Astrocyte of the cerebellum (primary cell): ENCODE data around the gene POU4F1.

Experiments
- DNase-seq: peaks from one replicate; pipeline ENCODE4 v3.0.0-alpha.2; 2011; ENCODE audit warnings: low read depth
- H3K4me3 ChIP-seq: 2 replicates; pipeline ENCODE4 v1.5.1; 2011; ENCODE audit warnings: mild to moderate bottlenecking, low read depth, low read length, moderate library complexity
- in situ Hi-C: cut with HindIII; loops from 2 replicates; pipeline ENCODE4 v1.10.0; 2017; ENCODE audit warnings: low sequenced_read_pairs
- TF ChIP-seq, protein P1 (sequence below): IDR thresholded peaks from 2 replicates; pipeline ENCODE4 v1.5.1; 2012; ENCODE audit warnings: low read length, low read depth, moderate library complexity, mild to moderate bottlenecking; ENCODE audit errors: missing control alignments

POU4F1 gene

DNA sequence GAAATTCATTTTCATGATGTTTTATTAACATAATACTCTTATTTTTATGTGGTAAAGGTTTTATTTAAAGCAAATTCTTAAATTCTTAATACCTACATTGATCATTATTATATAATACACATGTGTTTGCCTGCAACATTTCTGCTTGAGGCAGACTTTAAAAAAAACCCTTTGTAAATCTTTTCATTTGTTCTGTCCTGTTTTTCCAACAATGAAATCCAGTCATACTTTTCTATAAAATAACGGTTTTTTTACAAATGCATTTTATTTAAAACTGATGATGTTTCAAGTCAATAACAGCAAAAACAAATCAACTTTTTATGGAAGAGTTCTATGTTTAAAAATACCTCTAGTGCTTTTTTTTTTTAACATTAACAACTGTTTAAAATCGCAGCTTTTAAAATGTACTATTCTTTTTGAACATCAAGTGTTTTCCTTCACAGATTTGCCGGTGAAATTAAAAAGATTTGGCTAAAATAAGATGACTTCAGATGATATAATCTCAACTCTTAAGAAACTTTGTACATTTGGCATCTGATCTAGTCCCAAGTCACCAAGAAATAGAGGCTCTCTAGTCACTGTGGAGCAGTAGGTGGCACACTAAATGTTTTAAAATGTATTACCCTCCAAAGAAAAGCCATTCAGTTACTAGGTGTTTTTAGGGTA, 5.1 kb downstream of the POU4F1 start:
- in situ Hi-C loops: no loop called here
- no peak overlapping the region for H3K4me3 ChIP-seq
- no peak for DNase-seq
- TF ChIP-seq, protein P1, sequence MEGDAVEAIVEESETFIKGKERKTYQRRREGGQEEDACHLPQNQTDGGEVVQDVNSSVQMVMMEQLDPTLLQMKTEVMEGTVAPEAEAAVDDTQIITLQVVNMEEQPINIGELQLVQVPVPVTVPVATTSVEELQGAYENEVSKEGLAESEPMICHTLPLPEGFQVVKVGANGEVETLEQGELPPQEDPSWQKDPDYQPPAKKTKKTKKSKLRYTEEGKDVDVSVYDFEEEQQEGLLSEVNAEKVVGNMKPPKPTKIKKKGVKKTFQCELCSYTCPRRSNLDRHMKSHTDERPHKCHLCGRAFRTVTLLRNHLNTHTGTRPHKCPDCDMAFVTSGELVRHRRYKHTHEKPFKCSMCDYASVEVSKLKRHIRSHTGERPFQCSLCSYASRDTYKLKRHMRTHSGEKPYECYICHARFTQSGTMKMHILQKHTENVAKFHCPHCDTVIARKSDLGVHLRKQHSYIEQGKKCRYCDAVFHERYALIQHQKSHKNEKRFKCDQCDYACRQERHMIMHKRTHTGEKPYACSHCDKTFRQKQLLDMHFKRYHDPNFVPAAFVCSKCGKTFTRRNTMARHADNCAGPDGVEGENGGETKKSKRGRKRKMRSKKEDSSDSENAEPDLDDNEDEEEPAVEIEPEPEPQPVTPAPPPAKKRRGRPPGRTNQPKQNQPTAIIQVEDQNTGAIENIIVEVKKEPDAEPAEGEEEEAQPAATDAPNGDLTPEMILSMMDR: no peak

DNA sequence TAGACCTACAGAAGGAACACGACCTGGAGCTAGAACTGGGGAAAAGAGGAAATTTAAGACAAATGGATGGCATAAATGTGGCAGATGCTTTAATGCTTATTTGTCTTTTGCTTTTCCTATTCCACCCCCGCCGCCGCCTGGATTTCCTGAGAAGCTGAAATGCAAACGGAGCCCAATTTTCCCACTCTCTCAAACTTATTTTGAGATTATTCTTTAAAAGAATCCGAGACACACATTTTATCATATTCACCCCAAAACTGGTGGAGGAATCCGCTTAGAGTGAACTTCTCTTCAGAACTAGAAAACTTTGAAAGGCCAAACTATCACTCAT, 5.8 kb downstream of the POU4F1 start:
- TF ChIP-seq, protein P1: no peak
- no peak overlapping the region for H3K4me3 ChIP-seq
- in situ Hi-C loops: no loop called here
- DNase-seq: no peak

DNA sequence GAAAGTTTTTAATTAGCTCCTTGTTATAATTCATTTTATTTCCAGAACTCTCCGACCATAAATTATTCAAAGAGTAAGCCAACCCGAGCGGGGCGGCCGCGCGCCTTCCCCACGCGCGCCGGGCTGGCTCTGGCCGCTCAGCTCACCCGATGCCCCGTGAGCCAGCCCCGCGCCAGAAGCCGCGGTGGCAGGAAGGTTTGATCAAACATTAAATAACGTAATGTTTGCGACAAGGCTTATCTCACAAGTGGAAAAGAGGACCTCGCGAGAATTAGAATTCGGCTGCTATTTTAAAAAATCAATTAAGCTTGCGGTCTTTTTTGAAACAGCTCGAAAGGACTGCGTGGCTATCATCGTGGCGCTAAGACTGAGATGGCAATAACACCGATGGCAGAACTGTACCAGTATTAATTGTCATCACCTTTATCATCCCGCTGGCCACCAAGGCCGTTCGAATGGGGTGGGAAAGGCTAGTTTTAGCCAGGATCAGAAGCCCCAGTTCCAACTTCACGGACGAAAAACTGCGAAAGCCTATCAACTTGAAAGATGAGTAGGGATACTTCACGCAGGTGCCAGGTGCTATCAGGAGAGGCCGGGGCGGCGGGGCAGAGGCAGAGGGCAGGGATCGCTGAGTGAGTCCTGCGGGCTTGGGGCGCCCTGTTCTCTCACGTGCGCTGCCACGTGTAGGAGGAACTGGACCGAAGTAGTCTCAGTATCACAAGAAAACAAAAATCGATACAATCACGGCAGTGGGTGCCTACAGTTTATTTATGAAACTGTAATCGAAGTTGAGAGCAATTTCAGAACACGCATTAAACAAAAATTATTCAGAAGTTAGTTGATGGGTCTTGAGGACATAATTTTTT, 6.4 kb downstream of the POU4F1 start:
- TF ChIP-seq, protein P1: no peak
- H3K4me3 ChIP-seq: peak overlapping the region; percentile 7
- in situ Hi-C loops: no loop called here
- DNase-seq: no peak

DNA sequence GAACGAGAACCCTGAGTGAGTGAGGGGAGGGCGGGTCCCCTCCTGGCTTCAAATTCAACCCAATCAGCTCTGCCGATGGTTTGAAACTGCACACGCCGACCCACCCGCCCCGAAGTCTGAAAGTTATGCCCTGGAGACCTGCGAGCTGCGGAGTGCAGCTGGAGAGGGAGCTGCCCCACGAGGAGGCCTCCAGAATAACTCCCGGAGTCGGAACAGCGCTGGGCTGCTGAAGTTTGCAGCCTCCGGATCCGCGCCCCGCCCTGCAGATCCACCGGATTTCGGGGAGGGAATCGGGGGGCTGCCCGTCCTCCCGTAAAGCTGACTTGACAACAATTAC, 7.0 kb downstream of the POU4F1 start:
- in situ Hi-C loops: no loop called here
- DNase-seq: no peak
- TF ChIP-seq, protein P1: no peak
- peak overlapping the region; percentile 14 for H3K4me3 ChIP-seq

- peak overlapping the region; percentile 14 for H3K4me3 ChIP-seq
- no peak for DNase-seq
- TF ChIP-seq, protein P1: no peak
- in situ Hi-C loops: no loop called here
These were observed 7.6 kb downstream of the POU4F1 start for GRCh38 chr13:78595495-78596398.

- TF ChIP-seq, protein P1: no peak
- no peak overlapping the region for H3K4me3 ChIP-seq
- in situ Hi-C loops: no loop called here
- DNase-seq: no peak
These were observed 8.8 kb downstream of the POU4F1 start for GRCh38 chr13:78594456-78594975.
